ENCODE results near the gene SHCBP1L.

DNA sequence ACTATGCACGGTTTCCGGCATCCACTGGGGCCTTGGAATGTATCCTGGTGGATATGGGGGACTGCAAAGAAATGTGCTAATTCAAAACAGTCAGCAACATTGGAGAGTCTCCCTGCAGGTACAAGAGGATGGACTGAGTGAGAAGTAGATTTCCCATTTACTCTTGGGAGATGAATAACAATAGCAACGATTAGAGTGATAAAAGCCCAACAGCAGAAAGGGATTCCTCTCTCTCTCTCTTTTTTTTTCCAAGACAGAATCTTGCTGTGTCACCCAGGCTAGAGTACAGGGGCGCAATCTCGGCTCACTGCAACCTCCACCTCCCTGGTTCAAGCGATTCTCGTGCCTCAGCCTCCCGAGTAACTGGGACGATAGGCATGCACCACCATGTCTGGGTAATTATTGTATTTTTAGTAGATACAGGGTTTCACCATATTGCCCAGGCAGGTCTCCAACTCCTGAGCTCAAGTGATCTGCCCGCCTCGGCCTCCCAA is 5.0 kb upstream of the SHCBP1L start:
- no peak for TF ChIP-seq JUN (CRISPR knock-in tag; IDR thresholded peaks at IDR 0.05)
- TF ChIP-seq CTCF (IDR thresholded peaks at IDR 0.05) = no peak
- no peak for TF ChIP-seq FOXK1 (CRISPR knock-in tag; IDR thresholded peaks at IDR 0.05)
- TF ChIP-seq, protein P1, sequence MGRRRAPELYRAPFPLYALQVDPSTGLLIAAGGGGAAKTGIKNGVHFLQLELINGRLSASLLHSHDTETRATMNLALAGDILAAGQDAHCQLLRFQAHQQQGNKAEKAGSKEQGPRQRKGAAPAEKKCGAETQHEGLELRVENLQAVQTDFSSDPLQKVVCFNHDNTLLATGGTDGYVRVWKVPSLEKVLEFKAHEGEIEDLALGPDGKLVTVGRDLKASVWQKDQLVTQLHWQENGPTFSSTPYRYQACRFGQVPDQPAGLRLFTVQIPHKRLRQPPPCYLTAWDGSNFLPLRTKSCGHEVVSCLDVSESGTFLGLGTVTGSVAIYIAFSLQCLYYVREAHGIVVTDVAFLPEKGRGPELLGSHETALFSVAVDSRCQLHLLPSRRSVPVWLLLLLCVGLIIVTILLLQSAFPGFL (CRISPR knock-in tag; IDR thresholded peaks at IDR 0.05; ENCODE audit: borderline replicate concordance) = no peak
